SIG-M5 treated with dmso at 0.1 percent for 504 hours (cell line): ENCODE data around the gene MICOS13.
"Not testable (repeated sequence)": the region's sequence is repeated elsewhere in the genome, so short reads cannot be mapped to it uniquely, and the experiment has no call there.

Experiments used
- DNase-seq: peaks from one replicate; lab custom pipeline; 2025; ENCODE audit not compliant: unreplicated experiment; lab: John Stamatoyannopoulos, UW

MICOS13 gene

GRCh38 chr19:5680437-5681368, at the start of gene MICOS13, which contains the start of gene HSD11B1L:
Gene MICOS13, minus strand, starts transcription at chr19:5680516. Its CDS starts 30 bp downstream, at chr19:5680486.
Gene HSD11B1L, plus strand, starts transcription at chr19:5681027. Its CDS starts 3,806 bp downstream, at chr19:5684833.
- DNase-seq: peak; percentile 96

GRCh38 chr19:5727453-5728050, 47.2 kb upstream of the MICOS13 start:
- no peak for DNase-seq

GRCh38 chr19:5719961-5720790, 39.9 kb upstream of the MICOS13 start, which contains the start of the genes CATSPERD and LONP1:
Gene CATSPERD, plus strand, starts transcription at chr19:5720637. Its CDS starts 101 bp downstream, at chr19:5720738.
Gene LONP1, minus strand, starts transcription at chr19:5720146. Its CDS starts 14 bp downstream, at chr19:5720132.
- DNase-seq: peak; percentile 96

DNA sequence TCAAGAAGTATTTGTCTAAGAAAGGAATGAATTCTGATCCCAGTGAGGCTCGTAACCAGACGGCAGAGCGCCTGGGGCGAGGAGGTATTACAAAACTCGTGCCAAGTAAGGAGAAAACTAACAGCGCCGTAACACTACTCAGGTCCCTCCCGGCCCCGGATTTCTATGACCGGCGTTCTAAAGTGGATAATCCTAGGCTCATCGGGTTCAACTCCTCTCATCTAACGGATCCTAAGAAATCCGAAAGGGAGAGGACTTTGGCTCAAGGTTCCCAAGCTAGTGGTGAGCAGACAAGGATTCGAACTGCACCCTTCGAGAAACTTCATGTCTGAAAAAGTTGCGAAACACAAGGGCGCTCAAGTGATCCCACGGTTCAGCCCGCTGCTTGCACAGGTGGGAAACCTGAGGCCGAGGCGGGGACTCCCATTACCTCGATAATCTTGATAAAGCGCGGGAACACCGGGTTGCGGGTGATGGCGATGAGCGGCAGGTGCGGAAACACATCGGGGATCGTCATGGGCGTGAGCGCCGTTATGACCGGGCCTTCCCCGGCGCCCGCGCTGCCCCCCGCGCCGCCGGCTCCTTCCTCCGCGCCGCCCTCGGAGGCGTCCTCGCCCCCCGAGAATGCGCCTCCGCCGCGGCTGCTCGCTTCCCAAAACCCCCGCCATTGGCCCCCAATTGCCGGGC, 39.1 kb upstream of the MICOS13 start:
- DNase-seq: peak; percentile 31

DNA sequence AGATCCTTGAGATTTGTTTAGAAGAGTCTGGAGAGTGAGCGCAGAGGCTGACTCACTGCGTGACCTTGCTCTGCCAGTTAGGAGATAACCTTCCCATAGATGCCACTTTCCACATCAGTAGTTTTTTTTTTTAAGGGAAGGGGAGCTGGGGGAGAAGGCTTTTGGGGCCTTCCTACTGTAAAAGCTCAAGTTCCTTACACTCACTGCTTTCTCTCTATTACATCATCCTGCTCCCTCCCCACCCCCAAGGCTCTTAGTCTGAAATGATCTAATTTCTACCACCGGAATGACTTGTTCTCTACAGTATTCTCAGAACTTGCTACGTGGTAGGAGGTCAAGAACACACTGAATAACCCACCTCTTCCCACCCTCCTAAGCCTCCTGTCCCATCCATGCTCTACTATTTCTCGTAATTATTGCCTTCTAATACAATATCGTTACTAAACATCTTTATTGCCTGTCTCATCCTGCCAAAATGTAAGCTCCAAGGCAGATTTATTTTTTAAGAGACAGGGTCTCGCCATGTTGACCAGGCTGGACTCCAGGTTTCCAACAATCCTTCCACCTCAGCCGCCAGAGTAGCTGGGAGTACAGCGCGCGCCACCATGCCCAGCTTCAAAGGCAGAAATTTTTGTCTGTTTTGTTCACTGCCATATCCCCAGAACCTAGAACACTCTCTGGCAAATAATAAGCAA, 38.4 kb upstream of the MICOS13 start:
- peak; percentile 91 for DNase-seq

DNA sequence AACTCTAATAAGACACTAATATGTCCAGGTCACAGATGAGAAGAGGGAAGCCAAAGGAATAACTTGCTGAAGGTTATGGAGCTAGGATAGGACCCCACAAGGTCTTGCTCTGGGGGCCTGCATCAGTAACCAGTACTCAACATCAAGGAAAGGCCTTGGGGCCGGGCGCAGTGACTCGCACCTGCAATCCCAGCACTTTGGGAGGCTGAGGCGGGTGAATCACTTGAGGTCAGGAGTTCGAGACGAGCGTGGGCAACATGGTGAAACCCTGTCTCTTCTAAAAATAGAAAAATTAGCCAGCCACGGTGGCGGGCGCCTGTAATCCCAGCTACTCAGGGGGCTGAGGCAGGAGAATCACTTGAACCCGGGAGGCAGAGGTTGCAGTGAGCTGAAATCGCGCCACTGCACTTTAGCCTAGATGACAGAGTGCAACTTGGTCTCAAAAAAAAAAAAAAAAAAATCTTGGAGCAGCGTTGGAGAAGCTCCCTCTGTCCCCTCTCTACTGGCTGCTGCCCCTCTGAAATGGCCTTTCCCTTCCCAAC, 37.8 kb upstream of the MICOS13 start:
- no peak for DNase-seq

DNA sequence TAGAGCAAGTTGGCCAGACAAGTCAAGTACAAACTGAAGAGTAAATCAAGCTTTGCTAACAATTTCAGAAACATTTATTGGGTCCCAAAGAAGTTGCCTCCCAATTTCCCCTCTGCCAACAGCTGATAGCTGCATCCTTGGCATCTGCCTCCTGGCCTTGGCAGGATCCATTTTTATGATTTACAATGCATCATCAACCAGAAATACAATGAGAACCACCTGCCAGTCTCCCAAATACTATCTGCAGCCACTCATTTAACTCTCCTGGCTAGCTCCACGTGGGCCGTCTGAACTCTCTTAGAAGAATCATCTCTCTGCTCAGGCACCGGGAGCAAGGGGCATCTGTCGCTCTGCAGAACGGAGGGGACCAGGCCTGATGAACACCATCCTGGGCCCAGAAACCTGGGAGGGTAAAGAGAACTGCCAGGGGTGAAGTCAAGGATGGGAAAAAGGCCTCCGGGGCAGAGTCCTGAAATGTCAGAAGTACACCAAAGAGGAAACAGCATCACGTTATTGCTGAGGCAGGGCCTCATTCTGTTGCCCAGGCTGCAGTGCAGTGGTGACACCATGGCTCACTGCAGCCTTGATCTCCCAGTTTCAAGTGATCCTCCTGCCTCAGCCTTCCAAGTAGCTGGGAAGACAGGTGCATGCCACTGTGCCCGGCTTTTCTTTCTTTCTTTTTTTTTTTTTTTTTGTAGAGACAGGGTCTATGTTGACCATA, 37.1 kb upstream of the MICOS13 start:
- DNase-seq: no peak

DNA sequence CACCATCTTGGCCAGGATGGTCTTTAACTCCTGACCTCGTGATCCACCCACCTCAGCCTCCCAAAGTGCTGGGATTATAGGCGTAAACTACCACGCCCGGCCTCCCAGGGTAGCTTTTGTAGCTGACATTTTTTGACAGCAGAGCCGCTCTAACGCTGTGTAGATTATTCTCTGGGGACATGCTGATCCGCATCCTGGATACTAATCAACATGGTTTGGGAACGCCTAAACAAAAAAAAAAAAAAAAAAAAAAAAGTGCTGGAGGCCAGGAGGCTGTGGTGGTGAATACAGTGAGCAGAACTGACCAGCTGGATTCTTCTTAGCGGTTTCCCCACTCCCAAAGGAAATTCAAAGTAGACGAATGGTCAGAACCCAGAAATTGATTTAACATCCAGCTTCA, 34.5 kb upstream of the MICOS13 start:
- no peak for DNase-seq

DNA sequence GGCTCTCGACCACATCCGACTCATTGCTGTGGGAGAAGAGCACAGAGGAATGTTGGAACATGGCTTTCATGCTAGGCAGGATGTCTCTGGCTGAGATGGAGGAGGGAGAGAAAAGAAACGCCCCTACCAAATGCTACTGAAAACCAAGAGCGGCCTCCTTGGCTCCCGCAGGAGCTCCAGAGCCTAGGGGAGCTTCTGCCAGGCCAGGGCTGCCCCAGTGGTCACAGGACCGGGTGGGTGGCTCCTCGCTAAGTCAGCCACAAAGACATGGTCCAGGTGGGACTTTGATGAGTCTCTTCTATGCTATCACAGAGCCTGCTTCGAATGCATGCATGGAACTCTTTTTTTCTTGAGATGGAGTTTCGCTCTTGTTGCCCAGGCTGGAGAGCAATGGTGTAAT, 32.9 kb upstream of the MICOS13 start:
- no peak for DNase-seq

- DNase-seq: no peak
These were observed 31.4 kb upstream of the MICOS13 start for GRCh38 chr19:5711713-5712161.

- DNase-seq: no peak
These were observed 30.7 kb upstream of the MICOS13 start for GRCh38 chr19:5711025-5711424.

DNA sequence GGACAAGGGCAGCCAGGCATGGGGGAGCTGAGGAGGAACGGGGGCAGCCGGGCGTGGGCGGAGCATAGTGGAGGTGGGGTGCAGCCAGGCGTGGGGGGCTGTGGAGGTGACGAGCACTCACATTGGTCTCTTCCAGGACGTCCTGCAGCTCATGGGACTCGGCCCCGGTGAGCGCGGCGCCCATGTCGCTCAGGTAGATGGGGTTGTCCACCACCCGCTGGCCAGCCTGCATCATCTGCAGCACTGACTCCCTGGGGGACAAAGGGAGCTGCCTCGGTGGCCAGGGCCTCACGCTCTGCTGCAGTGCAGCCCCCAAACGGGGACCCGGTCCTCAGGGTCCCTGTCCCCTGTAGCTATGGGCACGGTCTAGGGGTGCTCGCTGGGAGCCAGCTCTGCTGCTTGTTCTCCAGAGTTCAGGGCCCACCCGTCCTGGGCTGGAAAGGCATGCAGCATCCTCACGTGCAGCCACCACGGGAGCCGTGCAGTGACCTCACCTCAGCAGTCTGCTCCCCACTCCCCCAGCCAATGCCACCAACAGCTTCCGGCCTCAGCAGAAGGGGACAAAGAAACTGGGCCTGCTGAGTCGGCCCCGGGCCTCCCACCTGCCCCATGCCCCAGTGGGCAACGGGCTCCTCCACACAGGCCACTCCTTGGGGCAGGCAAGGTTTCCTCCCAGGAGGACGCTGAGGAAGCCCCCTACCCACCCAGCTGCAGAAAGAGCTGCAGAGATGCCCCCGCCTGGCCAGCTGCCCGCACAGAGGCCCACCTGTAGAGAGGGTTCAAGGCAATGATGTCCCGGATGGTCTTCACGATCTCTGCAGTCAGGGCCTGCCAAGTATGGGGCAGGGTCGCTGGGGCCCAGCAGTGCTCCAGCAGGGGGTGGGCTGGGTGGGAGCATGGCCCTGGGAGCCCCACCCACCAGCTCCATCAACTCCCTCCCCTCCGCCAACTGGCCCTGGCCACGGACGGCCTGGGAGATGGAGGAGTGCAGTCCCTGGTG, 27.6 kb upstream of the MICOS13 start:
- DNase-seq: no peak

DNA sequence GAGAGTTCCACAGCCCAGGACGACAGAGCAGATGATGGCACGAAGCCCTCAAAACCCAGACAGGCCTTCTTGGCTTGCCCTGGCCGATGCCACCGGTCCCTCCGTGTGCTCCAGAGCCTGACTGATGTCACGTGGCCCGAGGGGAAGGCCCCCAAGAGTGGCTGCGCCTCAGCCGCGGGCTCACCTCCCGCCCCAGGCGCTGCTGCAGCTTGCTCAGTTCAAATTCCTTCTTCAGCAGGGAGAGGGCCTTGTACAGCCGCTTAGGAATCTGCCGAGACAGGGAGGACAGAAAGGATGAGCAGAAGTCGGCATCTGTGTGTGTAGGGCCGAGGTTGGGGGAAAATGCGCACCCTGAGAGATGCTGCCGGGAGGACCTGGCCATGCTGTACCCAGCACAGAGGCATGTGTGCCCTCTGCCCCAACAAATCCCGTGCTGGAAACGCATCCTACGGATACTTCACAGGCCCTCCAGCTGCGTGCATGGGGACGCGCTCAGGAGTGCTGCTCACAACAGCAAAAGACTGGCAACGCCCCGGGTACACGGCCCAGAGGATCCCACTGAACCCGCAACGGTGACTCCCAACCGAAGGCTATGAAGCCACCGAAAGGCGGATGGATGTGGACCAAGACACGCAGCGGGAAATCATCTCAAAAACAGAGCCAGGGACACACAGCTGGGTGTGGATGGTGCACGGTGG, 26.7 kb upstream of the MICOS13 start:
- no peak for DNase-seq

DNA sequence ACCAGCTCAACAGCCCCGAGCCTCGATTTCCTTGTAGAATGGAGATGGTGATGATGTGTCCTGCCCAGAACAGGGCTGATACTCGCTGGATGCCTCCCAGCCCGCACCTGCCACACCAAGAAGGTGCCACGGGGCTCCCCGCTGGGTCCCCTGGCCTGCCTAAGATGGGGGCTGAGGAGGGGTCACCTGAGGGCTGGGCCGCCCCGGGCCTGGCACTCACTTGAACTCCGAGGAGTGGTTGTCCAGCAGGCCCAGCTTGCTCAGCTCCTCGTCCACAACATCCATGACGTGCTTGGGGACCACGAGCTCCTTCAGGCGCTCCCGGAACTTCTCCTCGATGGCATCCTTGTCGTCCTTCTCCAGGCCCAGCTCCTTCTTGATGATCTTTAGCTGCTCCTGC, 25.2 kb upstream of the MICOS13 start:
- no peak for DNase-seq

DNA sequence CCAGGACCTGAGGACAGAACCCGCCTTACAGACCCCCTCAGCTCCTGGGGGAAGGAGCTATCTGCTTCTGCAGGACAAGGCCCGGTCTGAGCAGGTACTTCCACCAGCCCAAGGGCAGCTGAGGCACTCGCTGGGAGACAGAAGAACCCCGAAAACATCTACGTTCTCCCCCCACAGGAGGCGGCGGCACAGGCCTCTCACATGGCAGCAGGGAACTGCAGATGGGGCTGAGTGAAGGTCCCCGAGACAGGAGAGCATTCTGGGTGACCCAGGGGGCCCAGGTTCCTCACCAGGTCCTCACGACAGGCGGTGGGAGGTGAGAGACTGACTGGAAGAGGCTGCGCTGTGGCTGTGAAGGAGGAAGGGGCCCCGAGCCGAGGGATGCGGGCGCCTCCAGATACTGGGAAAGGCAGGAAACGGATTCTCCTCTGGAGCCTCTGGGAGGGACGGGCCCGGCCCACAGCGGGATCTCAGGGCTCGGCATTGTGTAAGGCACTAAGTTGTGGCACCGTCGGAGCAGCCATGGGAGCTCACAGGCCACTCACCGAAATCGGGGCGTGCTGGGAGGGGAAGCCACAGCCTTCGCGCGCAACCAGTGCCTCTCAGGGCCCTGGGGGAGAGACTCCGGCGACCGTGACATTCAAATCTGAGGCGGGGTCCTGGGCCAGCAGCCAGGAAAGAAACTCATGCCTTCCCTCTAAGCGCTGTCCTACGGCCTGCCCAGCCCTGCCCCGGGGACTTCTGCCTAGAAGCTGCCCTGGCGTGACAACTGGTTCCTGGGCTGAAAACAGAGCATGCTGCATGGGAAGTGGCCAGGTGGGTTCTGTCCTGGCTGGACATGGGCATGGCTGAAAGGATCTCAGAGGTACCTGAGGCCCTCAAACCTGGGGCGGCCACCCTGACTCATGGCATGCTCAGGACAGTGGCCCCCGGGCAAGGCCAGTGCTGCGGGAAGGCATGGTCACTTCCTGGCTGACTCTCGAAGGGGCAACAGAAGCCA, 23.8 kb upstream of the MICOS13 start:
- DNase-seq: no peak

- not testable (repeated sequence) for DNase-seq
These were observed 21.7 kb upstream of the MICOS13 start for GRCh38 chr19:5702053-5702410.
